ENCODE measurements around the gene SAMSN1.

DNA sequence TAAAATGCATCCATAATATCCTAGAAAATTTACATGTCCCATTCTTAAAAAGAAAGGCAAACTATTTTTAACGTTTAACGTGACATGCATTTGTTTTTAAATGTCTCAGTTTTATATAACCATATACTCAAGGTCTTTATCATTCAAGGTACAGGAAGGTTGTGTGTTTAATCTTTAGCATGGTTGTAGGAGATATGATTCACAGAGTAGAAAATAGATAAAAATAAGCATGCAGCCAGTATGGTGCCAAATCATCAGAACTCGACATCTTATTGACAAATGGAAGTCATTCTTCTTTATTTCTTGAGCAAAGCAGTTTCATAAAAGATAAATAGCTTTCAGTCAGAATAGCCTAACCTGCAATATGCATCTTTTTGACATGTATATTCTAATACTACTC, 51.0 kb downstream of the SAMSN1 start:
- TF ChIP-seq, protein P1, sequence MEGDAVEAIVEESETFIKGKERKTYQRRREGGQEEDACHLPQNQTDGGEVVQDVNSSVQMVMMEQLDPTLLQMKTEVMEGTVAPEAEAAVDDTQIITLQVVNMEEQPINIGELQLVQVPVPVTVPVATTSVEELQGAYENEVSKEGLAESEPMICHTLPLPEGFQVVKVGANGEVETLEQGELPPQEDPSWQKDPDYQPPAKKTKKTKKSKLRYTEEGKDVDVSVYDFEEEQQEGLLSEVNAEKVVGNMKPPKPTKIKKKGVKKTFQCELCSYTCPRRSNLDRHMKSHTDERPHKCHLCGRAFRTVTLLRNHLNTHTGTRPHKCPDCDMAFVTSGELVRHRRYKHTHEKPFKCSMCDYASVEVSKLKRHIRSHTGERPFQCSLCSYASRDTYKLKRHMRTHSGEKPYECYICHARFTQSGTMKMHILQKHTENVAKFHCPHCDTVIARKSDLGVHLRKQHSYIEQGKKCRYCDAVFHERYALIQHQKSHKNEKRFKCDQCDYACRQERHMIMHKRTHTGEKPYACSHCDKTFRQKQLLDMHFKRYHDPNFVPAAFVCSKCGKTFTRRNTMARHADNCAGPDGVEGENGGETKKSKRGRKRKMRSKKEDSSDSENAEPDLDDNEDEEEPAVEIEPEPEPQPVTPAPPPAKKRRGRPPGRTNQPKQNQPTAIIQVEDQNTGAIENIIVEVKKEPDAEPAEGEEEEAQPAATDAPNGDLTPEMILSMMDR (IDR thresholded peaks at IDR 0.05; ENCODE audit: low read length), result no peak
- no peak for TF ChIP-seq EZH2 (IDR thresholded peaks at IDR 0.05; ENCODE audit: borderline replicate concordance, low read length)

Data from OCI-LY1 (cell line).